Parathyroid adenoma (tissue), 2 donors: Measurements from ENCODE around the gene NAAA.
"Not testable (repeated sequence)": the region's sequence is repeated elsewhere in the genome, so short reads cannot be mapped to it uniquely, and the experiment has no call there.

Source experiments
- H2AFZ ChIP-seq: fragments of 300-600 bp; sonication (generic); one replicate; pipeline ENCODE4 v1.7.0; 2017; ENCODE audit warnings: antibody characterized with exemption, mild to moderate bottlenecking
- H3K27ac ChIP-seq: fragments of 300-600 bp; sonication (generic); one replicate; pipeline ENCODE4 v1.7.0; 2017
- H3K27me3 ChIP-seq: fragments of 300-600 bp; sonication (generic); one replicate; pipeline ENCODE4 v1.7.0; 2017; ENCODE audit warnings: low read length; ENCODE audit not compliant: control insufficient read depth, insufficient read depth
- H3K36me3 ChIP-seq: fragments of 300-600 bp; sonication (generic); one replicate; pipeline ENCODE4 v1.7.0; 2017; ENCODE audit warnings: low read length; ENCODE audit not compliant: control insufficient read depth, insufficient read depth
- H3K4me1 ChIP-seq: fragments of 300-600 bp; sonication (generic); one replicate; pipeline ENCODE4 v1.7.0; 2017; ENCODE audit warnings: control low read depth
- H3K4me2 ChIP-seq: fragments of 300-600 bp; sonication (generic); one replicate; pipeline ENCODE4 v1.7.0; 2017; ENCODE audit warnings: low read length
- H3K4me3 ChIP-seq: fragments of 300-600 bp; sonication (generic); one replicate; pipeline ENCODE4 v1.7.0; 2017; ENCODE audit warnings: low read depth, low read length
- H3K79me2 ChIP-seq: fragments of 300-600 bp; sonication (generic); one replicate; pipeline ENCODE4 v1.7.0; 2017; ENCODE audit warnings: control low read depth
- H3K9ac ChIP-seq: fragments of 300-600 bp; sonication (generic); one replicate; pipeline ENCODE4 v1.7.0; 2017; ENCODE audit warnings: mild to moderate bottlenecking
- H3K9me3 ChIP-seq: fragments of 300-600 bp; sonication (generic); one replicate; pipeline ENCODE4 v1.7.0; 2017; ENCODE audit warnings: low read length; ENCODE audit not compliant: control insufficient read depth
- CTCF ChIP-seq: fragments of 300-600 bp; sonication (generic); IDR thresholded peaks from one replicate; pipeline ENCODE4 v1.7.0; 2017; ENCODE audit warnings: antibody characterized with exemption, mild to moderate bottlenecking
- donor health status: primary hyperparathyroidism.

Gene NAAA

GRCh38 chr4:75973766-75974165, 33.0 kb upstream of the NAAA start:
- Histone ChIP-seq H3K27me3 (no peaks in the 10 kb centered on the region), H3K36me3 (no peaks in the 10 kb centered on the region)
- TF ChIP-seq CTCF, result no peak

GRCh38 chr4:75968084-75968483, 27.3 kb upstream of the NAAA start:
- no peaks in the 10 kb centered on the region for H3K79me2 ChIP-seq
- H3K27ac ChIP-seq, result no peak overlapping the region
- no peaks in the 10 kb centered on the region for H3K27me3 ChIP-seq
- H3K4me3 ChIP-seq, result no peak overlapping the region
- no peak overlapping the region for H2AFZ ChIP-seq
- no peak overlapping the region for H3K4me2 ChIP-seq
- no peaks in the 10 kb centered on the region for H3K36me3 ChIP-seq
- TF ChIP-seq CTCF, result no peak
- H3K4me1 ChIP-seq, result no peaks in the 10 kb centered on the region
- H3K9me3 ChIP-seq, result no peaks in the 10 kb centered on the region
- H3K9ac ChIP-seq, result no peak overlapping the region

More at GRCh38 chr4:75973766-75974165, 33.0 kb upstream of the NAAA start:
- H3K4me1 ChIP-seq, result no peaks in the 10 kb centered on the region
- no peak overlapping the region for H3K4me3 ChIP-seq
- no peaks in the 10 kb centered on the region for H3K9me3 ChIP-seq
- H2AFZ ChIP-seq, result no peak overlapping the region
- no peaks in the 10 kb centered on the region for H3K79me2 ChIP-seq
- no peak overlapping the region for H3K9ac ChIP-seq
- H3K27ac ChIP-seq, result no peak overlapping the region
- H3K4me2 ChIP-seq, result no peak overlapping the region

- Histone ChIP-seq H3K9me3 (no peaks in the 10 kb centered on the region), H3K4me2 (no peak overlapping the region), H3K79me2 (no peaks in the 10 kb centered on the region), H3K4me1 (no peaks in the 10 kb centered on the region), H3K4me3 (no peak overlapping the region), H3K36me3 (no peaks in the 10 kb centered on the region), H3K27me3 (no peaks in the 10 kb centered on the region), H2AFZ (no peak overlapping the region), H3K27ac (no peak overlapping the region), H3K9ac (no peak overlapping the region)
- TF ChIP-seq CTCF, result no peak
Observed at GRCh38 chr4:75963558-75963957, 22.7 kb upstream of the NAAA start.

- not testable (repeated sequence) for H3K27ac ChIP-seq, H2AFZ ChIP-seq, H3K9me3 ChIP-seq, H3K9ac ChIP-seq, H3K27me3 ChIP-seq, H3K36me3 ChIP-seq, H3K79me2 ChIP-seq, H3K4me3 ChIP-seq, H3K4me1 ChIP-seq, H3K4me2 ChIP-seq
Observed at GRCh38 chr4:75962072-75962471, 21.3 kb upstream of the NAAA start.

- not testable (repeated sequence) for H3K4me2 ChIP-seq, H3K4me3 ChIP-seq, H3K36me3 ChIP-seq, H3K27ac ChIP-seq, H3K4me1 ChIP-seq, H2AFZ ChIP-seq, H3K9me3 ChIP-seq, H3K79me2 ChIP-seq, H3K9ac ChIP-seq, H3K27me3 ChIP-seq
Observed at GRCh38 chr4:75958546-75958945, 17.7 kb upstream of the NAAA start.

- not testable (repeated sequence) for H3K9ac ChIP-seq, H3K27me3 ChIP-seq, H3K4me1 ChIP-seq, H3K9me3 ChIP-seq, H3K79me2 ChIP-seq, H3K4me2 ChIP-seq, H2AFZ ChIP-seq, H3K36me3 ChIP-seq, H3K4me3 ChIP-seq, H3K27ac ChIP-seq
Observed at GRCh38 chr4:75954811-75955210, 14.0 kb upstream of the NAAA start.
